AG04450 (cell line): Measurements from ENCODE around the gene FAM149A. TPM values are rescaled to one million over a fixed set of nuclear protein-coding genes. Genes with fewer than 3 reads are reported as not detected.

ENCODE experiments used
- CTCF ChIA-PET: fragments of 300-600, 350-600 bp; formaldehyde crosslinking; extraction: SDS; loops from one replicate; lab custom pipeline; 2022; ENCODE audit warnings: antibody characterized with exemption, inconsistent platforms; lab: Charles Lee
- POLR2A ChIA-PET: fragments of 350-600 bp; formaldehyde crosslinking; extraction: SDS; loops from one replicate; lab custom pipeline; 2021; ENCODE audit warnings: antibody characterized with exemption, inconsistent platforms; lab: Yijun Ruan, JAX
- DNase-seq: peaks from one replicate; pipeline ENCODE4 v3.0.0-alpha.2; 2011; ENCODE audit warnings: low read depth, low spot score
- H3K27ac ChIP-seq: one replicate; pipeline ENCODE4 v1.5.1; 2012; ENCODE audit warnings: low read depth, low read length, control low read depth
- H3K27me3 ChIP-seq: one replicate; pipeline ENCODE4 v1.6.0; 2012; ENCODE audit warnings: low read length; ENCODE audit not compliant: control insufficient read depth, insufficient read depth
- H3K4me3 ChIP-seq: 2 replicates; pipeline ENCODE4 v1.5.1; 2011; ENCODE audit warnings: mild to moderate bottlenecking, low read depth, low read length, control low read depth
- H3K9me3 ChIP-seq: 2 replicates; pipeline ENCODE4 v1.5.1; 2012; ENCODE audit warnings: low read length; ENCODE audit not compliant: control insufficient read depth, insufficient read depth
- polyA minus RNA-seq: library from RNA; depleted of rRNA, polyadenylated mRNA; stranded (reverse); fragments of >200 nt; gene quantifications from 2 replicates; pipeline ENCODE4 v1.2.3, GENCODE V29; 2011; rRNA and poly(A)+ RNA removed
- polyA plus RNA-seq: library from polyadenylated mRNA; depleted of rRNA; stranded (reverse); fragments of >200 nt; gene quantifications from 2 replicates; pipeline ENCODE4 v1.2.3, GENCODE V29; 2011; rRNA removed
- TF ChIP-seq, protein P1 (sequence below): IDR thresholded peaks from 2 replicates; pipeline ENCODE4 v1.5.1; 2011; ENCODE audit warnings: low read depth, low read length, control low read depth, inconsistent platforms

The FAM149A gene
- polyA plus RNA-seq (0.07 and 0.20 TPM in 2 replicates), polyA minus RNA-seq (0.14 TPM in 1 of 2 replicates, not detected in the other)

DNA sequence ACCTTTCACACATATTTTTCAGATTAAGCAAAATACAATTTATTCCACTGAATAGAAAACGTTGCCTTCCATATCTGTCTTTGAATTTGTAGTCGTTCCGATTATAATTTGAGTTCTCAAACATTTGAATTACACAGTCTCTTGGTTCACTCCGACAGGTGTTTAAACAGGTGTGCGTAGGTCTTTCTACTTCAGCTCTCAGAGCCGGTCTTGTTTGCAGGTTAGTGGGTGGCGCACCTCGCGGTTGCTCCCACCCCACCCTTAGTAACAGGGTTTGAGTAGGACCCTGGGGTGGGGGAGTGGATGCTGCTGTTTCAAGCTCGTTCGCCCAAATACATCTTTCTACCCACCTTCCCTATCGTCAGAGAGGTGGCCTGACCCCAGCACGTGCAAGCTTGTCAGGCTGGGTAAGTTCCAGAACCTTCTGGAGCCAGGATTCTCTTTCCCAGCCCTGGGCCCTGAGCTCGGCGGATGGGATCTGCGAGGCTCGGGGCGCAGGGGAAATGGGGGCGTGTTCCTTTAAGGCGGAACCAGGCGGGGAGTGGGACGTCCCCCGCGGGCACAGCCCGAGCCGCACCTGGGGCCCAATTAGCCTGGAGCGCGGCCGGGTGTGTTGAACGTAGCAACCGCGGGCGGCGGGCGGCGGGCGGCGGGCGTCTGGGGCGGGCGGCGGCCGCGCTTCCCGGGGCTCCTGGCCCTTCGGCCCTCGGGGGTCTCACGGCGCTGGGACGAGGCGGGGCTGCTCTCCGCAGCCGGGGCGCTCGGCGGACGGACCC is at the start of gene FAM149A:
FAM149A (plus strand) TSS at position 591 of the 776 bp plus-strand sequence.
- no peak within 1 kb of the TSS for H3K27ac ChIP-seq
- TF ChIP-seq, protein P1, sequence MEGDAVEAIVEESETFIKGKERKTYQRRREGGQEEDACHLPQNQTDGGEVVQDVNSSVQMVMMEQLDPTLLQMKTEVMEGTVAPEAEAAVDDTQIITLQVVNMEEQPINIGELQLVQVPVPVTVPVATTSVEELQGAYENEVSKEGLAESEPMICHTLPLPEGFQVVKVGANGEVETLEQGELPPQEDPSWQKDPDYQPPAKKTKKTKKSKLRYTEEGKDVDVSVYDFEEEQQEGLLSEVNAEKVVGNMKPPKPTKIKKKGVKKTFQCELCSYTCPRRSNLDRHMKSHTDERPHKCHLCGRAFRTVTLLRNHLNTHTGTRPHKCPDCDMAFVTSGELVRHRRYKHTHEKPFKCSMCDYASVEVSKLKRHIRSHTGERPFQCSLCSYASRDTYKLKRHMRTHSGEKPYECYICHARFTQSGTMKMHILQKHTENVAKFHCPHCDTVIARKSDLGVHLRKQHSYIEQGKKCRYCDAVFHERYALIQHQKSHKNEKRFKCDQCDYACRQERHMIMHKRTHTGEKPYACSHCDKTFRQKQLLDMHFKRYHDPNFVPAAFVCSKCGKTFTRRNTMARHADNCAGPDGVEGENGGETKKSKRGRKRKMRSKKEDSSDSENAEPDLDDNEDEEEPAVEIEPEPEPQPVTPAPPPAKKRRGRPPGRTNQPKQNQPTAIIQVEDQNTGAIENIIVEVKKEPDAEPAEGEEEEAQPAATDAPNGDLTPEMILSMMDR, result no peak
- H3K9me3 ChIP-seq, result no peaks in the 10 kb centered on the region
- no peak within 1 kb of the TSS for H3K4me3 ChIP-seq
- CTCF ChIA-PET, result no interaction called here
- POLR2A ChIA-PET, result no interaction called here
- peaks cover 19% of the 10 kb centered on the region for H3K27me3 ChIP-seq
- no peak for DNase-seq

GRCh38 chr4:186058253-186058979 is 46.1 kb upstream of the FAM149A start:
- TF ChIP-seq, protein P1, result no peak
- Histone ChIP-seq H3K27me3 (no peaks in the 10 kb centered on the region), H3K9me3 (no peaks in the 10 kb centered on the region), H3K27ac (no peak overlapping the region), H3K4me3 (no peak overlapping the region)
- DNase-seq, result no peak
- POLR2A ChIA-PET, result interaction anchor here (0.6 kb wide), 1 partner anchor 185 kb away, joined by 3 read pairs; no protein-coding TSS in a partner anchor
- CTCF ChIA-PET, result no interaction called here

GRCh38 chr4:186058980-186059316 is 45.6 kb upstream of the FAM149A start:
- ChIA-PET CTCF (no interaction called here), POLR2A (no interaction called here)
- TF ChIP-seq, protein P1, result no peak
- no peaks in the 10 kb centered on the region for H3K27me3 ChIP-seq
- H3K27ac ChIP-seq, result no peak overlapping the region
- no peak overlapping the region for H3K4me3 ChIP-seq
- no peak for DNase-seq
- no peaks in the 10 kb centered on the region for H3K9me3 ChIP-seq

DNA sequence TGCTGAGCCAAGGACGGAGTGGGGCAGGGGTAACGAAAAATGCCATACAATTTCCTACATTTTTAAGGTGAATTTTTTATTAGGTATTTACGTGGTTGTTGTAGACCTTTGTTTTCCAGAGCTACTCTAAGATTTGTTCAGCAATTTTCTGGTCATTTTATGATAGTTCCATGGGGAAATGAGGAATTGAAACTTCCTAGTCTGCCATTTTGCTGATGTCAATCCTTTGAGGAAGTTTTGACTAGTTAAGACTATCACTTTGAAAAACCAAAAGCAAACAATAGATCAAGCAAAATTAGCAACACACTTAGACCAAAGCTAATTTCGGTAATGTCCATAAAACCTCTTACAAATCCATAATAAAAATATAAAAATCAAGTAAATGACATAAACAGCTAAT is 42.6 kb upstream of the FAM149A start:
- POLR2A ChIA-PET, result no interaction called here
- DNase-seq, result no peak
- CTCF ChIA-PET, result interaction anchor here (1.3 kb wide), 1 partner anchor 23 kb away, joined by 5 read pairs; no protein-coding TSS in a partner anchor
- H3K4me3 ChIP-seq, result no peak overlapping the region
- no peaks in the 10 kb centered on the region for H3K9me3 ChIP-seq
- H3K27me3 ChIP-seq, result no peaks in the 10 kb centered on the region
- no peak overlapping the region for H3K27ac ChIP-seq
- TF ChIP-seq, protein P1, result no peak
